CD4-positive, alpha-beta T cell treated with Interleukin-15 for 1 hour (primary cell): ENCODE measurements around the gene RAB44.
"Not testable (repeated sequence)": the region's sequence is repeated elsewhere in the genome, so short reads cannot be mapped to it uniquely, and the experiment has no call there.

Experiments
- DNase-seq: peaks from one replicate; pipeline ENCODE4 v3.0.0-alpha.2; 2020

Gene RAB44

DNA sequence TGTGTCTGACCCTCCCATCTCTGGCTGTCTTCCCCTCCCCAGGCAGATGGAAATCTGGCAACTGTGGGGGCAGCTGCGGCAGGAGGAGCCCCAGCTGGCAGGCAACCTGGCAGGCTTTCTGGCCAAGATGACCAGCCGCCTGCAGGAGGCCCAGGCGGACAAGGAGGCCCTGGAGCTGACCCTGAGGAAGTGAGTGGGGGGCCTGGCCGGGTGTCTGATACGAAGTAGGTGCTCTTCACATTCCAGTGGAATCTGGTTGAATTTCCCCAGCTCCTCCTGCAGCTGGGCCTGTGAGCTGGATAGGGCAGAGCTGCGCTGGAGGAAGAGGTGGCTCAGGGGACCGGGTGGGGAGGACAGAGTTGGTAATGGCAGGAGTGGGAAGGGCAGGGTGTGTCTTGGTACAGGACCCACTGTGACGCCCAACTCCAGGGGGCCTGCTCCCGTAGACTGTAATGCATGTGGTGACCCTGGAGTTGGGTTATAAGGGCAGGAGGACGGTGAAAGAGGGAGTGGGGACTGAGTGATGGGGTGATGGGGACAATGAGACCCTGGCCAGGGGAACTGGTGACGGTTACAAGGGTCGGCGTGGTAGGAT lies 19.7 kb downstream of the RAB44 start:
- no peak for DNase-seq

GRCh38 chr6:36717871-36718540 lies 20.4 kb downstream of the RAB44 start:
- no peak for DNase-seq

DNA sequence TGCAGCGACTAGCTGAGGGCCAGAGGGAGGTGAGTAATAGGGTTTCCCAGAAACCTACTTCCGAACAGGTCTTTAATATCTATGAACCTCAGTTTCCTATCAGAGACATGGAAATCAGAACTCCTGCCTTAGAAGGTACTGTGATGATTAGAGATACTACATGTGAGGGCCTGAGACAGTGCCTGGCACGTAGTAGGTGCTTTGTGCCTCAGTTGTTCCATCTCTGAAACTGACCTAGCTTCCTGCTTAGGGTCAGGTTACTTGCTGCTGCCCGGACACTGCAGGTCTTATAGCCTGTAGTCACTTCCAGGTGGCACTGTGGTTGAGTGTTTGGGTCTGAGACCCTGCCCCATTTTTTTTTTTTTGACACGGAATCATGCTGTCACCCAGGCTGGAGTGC lies 20.9 kb downstream of the RAB44 start:
- no peak for DNase-seq

- DNase-seq: no peak
Measured at GRCh38 chr6:36719126-36719525, 21.5 kb downstream of the RAB44 start.

- no peak for DNase-seq
Measured at GRCh38 chr6:36720251-36721141, 22.9 kb downstream of the RAB44 start.

DNA sequence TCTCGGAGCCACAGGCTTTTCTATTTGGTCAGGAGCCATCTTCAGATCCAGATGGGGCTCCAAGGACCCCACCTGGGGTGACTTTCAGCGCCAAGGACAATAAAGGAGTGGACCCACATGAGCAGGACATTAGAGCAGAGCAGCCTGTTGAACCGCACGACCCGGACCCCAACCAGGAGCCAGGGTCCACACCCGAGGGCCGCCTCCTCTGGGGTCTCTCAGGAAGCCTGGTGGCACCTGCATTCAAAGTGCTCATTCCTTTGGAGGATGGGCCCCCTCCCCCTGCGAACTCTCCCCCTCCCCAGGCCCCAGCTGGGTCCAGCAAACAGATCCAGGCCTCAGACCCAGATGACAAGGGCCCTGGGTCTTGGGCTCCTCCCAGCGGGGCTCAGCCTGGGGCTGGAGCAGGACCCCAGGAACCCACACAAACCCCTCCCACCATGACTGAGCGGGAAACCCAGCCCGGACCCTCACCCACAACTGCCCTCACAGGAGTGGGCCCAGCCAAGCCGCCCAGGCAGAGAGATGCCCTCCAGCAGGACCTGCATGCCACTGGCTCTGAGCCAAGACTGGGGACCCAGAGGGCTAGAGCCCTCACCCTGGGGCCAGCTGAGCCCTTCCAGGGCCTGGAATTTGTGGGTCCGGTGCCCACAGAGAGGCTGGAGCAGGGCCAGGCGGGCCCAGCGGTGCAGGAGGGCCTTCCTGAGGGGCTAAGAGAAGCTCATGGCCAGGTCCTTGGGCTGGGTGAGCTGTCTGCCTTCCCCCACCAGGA lies 23.9 kb downstream of the RAB44 start:
- no peak for DNase-seq

DNA sequence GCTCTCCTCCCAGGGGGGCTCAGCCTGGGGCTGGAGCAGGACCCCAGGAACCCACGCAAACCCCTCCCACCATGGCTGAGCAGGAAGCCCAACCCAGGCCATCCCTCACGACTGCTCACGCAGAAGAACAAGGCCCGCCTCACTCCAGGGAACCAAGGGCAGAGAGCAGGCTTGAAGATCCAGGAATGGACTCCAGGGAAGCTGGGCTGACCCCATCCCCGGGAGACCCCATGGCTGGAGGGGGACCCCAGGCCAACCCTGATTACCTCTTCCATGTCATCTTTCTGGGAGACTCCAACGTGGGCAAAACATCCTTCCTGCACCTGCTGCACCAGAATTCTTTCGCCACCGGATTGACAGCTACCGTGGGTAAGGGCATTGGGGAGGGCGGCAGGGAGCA lies 24.7 kb downstream of the RAB44 start:
- DNase-seq: no peak

DNA sequence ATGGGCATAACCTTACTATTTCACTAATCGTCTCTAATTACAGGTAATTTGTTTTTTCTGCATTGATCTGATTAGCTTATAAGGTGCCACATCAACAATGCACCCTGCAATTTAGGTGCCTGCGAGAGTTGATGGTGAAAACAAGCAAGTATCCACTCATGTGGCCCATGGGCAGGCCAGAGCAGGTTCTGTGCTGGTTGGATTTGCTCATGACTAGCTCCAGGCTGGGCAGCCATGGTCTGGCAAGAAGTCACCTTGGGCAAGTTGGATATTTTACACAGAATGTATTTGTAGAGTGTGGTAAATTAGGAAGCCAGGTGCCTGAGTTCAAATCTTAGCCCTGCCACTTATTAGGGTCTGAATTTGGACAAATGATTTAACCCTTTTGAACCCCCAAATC lies 25.3 kb downstream of the RAB44 start:
- DNase-seq: no peak

DNA sequence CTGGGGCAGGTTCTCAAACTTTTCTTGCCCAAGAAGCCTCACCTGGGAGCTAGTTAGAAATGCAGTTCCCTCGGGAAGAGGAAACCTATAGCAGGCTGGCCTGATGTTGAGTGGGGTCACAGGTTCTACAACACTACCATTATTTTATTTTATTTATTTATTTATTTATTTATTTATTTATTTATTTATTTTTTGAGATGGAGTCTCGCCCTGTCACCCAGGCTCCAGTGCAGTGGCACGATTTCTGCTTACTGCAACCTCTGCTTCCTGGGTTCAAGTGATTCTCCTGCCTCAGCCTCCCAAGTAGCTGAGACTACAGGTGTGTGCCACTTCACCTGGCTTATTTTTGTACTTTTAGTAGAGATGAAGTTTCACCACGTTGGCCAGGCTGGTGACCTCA lies 26.4 kb downstream of the RAB44 start:
- not testable (repeated sequence) for DNase-seq

DNA sequence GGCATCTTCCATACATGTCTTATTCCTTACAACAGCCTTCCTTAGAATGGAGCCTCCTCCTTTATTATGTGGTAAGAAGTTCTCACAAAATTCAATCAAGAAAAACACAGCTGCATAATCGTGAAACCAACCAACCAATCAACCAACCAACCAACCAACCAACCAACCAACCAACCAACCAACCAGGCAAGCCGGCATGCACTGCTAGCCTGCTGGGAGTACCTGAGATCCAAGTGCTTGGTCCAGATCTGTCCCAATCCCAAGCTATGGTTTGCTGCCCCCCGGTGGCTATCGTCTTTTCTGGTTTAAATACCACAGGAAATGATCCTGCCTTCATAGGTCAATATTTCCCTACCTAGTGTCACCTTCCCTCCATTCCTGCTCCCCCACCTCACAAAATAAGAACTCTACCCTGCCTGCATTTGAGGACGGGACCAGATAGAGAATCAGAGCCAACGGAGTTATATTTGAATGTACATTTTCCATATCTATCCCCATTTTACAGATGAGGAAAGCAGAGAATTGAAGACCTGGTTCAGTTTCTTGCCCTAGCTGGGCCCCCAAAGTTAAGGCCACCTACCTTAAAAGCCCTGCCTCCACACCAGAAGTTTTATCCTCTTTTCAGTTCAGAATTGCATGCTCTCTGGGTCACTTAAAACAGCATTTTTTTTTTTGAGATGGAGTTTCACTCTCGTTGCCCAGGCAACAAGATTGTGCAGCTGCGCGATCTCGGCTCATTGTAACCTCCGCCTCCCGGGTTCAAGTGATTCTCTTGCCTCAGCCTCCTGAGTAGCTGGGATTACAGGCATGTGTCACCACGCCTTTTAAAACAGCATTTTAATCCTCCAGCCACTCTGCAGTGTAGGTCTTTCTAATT lies 27.1 kb downstream of the RAB44 start:
- DNase-seq: no peak

DNA sequence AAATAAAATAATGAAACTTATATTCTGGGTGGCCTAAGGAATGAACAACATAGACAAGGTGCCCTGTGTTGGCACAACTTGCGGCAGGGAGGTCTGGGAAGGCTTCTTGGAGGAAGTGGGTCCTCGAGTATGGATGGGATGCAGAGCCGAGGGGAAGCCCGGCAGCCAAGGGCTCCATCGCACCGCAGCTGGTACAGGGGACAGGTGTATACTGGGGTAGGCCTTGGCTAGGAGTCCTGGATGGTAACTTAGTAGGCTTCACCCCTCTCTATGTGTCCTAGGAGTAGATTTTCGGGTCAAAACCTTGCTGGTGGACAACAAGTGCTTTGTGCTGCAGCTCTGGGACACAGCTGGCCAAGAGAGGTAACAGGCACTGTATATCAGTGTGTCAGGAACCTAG lies 28.0 kb downstream of the RAB44 start:
- DNase-seq: no peak

DNA sequence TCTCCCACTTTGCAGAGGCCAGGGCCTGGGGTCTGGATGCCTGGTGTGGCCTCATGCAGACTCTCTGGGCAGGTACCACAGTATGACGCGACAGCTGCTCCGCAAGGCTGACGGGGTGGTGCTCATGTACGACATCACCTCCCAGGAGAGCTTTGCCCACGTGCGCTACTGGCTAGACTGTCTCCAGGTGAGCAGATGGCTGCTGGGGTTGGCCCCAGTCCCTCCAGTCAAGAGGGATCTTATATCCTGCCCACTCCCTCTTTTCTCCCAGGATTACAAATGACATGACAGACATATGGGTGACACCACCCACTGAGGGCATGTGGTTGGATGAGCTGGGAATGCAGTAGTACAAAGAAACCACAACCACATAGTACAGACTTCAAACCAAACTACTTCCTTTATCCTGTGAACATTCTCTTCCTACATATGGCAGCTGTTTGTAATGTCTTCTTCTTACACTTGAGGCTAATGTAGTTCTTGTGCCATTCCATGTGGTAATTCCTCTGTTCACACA lies 29.9 kb downstream of the RAB44 start:
- no peak for DNase-seq

DNA sequence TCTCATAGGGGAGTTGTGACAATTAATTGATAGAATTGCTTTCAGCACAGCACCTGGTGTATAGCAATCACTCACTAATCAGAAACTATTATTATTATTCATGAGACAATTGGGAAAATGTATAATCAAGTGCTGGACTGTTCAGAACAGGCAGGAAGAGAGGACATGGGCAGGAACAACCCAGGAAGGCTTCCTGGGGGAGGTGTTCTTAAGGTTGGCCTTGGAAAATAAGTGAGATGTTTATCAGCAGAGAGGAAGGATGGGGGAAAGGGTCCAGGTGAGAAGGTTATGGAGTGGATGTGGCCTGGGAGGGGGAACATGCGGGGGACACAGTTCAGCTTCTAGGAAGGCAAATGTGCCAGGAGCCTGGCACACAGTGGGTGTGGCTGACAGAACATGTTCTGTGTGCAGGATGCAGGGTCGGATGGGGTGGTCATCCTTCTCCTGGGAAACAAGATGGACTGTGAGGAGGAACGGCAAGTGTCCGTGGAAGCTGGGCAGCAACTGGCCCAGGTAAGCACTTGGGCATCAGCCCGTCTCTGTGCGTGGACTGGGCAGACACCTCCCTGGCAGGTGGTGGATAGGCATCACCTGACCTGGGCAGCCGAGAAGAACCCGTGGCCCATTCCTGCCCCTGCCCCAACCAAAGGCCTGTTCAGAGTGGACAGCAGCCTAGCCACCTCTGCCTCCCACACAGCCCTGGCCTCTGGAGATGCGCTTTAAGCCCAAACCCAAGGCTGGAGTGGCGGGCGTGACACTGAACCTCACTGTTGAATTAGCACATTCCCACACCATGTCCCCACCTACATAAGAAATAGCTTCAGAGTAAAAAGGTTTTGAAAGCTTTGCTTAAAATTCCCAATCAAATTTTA lies 30.9 kb downstream of the RAB44 start:
- no peak for DNase-seq

- no peak for DNase-seq
Measured at GRCh38 chr6:36729161-36729524, 31.5 kb downstream of the RAB44 start.

DNA sequence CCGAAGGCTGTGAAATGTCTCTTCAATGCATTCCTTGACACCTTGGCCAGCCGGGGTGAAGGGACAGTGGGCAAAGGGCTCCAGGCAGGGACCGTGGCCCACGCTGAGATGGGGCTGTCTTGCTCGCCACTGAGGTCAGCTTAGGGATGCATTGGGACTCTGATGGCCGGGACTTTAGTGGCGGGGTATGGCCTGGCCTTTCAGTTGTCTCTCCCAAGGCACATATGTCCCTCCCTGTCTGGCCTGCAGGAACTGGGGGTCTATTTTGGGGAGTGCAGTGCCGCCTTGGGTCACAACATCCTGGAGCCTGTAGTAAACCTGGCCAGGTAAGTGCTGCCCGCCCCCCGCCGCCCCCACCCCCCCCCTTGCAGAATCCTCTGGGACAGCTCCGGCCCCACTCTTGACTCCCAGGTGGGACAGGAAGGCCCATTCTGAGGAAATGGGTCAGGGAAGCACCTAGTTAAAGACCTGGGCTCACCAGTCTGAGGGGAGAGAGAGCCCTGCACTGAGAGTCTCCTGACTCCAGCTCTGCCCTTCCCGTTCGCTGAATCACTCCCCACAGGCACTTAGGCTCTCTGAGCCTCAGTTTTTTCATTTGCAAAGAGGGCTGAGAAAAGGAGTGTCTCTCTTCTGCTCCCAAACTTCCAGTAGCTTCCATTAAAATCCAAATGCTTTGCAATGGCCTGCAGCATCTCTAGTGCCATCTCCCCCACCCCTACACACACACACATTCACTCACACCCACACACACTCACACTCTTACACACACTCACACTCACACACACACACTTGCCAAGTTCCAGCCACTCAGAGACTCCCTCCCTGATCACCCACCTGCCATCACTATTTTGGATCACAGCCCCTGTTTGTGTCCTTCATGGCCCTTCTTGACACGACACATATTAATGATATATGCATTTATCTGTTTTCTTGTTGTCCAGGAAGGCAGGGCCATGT lies 33.1 kb downstream of the RAB44 start:
- no peak for DNase-seq

DNA sequence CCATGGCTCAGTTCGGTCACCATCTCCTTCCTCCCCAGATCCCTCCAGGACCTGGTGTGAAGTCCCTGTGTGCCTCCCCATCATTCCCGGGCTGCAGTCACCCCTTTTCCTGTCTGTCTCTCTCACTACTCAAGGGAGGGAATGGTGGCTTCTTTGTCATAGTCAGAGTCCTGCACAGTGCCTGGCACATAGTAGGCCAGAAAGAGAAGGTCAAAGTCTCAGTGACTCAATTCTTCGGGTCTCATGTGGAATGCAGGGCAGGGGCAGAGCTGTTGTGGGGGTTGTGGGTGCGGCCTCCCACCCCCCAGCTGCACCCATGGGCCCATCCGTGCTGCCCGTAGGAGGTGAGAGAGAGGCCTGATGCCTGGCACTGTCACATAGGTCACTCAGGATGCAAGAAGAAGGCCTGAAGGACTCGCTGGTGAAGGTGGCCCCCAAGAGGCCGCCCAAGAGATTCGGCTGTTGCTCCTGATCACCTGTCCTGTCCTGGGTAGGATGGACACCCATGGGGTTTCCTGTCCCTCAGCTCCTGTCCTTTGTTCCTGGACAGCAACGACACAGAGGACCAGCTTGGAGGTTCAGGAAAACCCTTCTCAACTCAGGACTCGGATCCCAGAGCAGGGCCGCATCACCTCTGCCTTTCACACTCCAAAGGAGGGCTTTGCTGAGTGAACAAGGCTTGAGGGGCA lies 34.1 kb downstream of the RAB44 start:
- DNase-seq: no peak

DNA sequence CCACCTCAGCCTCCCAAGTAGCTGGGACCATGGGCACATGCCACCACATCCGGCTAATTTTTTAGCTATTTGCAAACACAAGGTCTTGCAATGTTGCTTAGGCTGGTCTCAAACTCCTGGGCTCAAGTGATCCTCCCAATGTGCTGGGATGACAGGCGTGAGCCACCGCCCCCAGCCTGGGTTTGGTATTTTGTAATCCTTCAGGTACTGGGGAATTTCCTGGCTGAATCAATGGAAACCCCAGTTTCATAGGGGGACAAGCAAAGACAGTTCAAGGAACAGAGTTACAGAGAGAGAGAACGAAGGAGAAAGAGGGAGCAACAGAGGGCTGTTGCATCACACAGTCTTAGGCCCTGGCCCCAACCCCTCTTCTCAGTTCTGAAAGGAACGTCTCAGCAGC lies 35.7 kb downstream of the RAB44 start:
- DNase-seq: no peak

GRCh38 chr6:36734486-36735060 lies 36.9 kb downstream of the RAB44 start:
- DNase-seq: no peak
